Measurements from ENCODE around the gene COL27A1.

DNA sequence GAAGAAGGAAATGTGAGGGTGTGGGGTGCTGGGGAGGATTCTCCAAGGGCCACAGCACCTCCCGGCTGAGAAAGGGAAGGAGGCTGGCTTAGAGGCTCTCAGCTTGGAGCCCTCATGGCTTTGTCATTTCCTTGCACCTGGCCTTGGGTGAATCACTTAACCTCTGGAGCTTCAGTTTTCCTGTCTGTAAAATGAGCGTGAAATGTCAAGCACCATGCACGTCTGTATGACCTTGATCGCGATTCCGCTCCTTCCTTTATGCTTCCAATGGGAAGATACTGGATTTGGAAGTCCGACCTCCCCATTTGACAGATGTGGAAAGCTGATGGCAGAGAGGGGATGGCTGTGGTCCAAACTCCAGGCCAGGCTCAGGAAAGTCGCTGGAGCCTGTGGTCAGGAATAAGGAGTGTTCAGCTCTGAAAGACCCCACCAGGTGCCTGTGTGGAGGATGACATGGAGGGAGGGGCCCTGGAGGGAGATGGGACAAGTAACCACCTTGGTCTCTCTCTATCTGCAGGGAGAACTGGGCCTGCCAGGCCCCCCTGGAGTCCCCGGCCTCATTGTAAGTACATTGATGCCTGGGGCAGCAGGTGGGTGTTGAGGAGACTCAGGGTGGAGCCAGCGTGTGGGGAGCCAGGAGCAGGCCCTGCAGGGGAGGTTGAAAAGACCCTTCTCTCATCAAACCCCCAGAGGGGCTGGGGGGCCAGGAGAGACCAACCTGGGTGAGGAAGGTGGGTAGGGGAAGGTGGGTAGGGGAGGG, 66.5 kb downstream of the COL27A1 start:
- TF ChIP-seq MEF2D (tag; conservative IDR thresholded peaks at IDR 0.05; ENCODE audit: low read depth) = no peak
- no peak for TF ChIP-seq PTBP1 (IDR thresholded peaks at IDR 0.05; ENCODE audit: low read depth, low read length)
- TF ChIP-seq POLR3A (IDR thresholded peaks at IDR 0.05; ENCODE audit: borderline replicate concordance, extremely low read depth, insufficient read depth, insufficient read length) = no peak
- TF ChIP-seq FOXM1 (IDR thresholded peaks at IDR 0.05; ENCODE audit: low read depth) = no peak
- TF ChIP-seq FOXM1 (CRISPR knock-in tag; IDR thresholded peaks at IDR 0.05; ENCODE audit: low read depth) = no peak

Measured in K562 (cell line).